ENCODE data around the gene CFAP126. TPM values are rescaled to one million over a fixed set of nuclear protein-coding genes. Genes with fewer than 3 reads are reported as not detected.

The CFAP126 gene
- total and polyA plus RNA-seq, 2 of the 13 experiments (the other 11 are each of a cell fraction or from before 2014, with no cell fraction given), result not detected

DNA sequence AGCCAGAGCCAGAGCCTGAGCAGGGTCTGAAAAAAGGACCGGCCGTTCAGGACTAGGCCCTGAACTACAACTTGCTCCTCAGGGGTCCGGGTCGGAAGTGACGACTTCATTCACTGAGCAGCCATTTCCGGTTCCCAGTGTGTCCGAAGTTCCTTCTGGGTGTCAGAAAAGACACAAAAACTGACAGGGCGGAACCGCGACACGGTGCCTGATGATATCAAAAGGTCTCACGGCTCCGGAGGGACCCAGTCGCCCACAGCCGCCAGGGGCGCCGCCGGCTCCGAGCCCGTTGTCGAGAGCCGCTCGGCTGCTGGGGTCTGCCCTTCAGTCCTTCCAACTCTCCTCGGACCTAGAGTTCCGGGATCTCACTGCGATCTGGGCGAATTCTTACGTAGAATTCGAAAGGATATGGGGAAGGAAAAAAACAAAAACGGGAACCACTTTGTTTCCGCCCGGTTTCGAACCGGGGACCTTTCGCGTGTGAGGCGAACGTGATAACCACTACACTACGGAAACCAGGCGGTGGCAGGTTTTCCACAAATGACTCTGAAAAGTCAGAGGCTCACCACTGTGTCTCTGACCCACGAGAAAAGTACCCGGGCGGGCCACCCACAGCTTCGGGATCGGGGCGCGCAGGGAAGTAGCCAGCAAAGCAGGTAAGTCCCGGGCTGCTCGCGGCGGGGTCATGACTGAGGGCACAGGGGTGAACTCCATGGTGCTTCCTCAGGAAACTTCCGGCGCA is 31.8 kb upstream of the CFAP126 start (continued):
- TF ChIP-seq, protein P1, sequence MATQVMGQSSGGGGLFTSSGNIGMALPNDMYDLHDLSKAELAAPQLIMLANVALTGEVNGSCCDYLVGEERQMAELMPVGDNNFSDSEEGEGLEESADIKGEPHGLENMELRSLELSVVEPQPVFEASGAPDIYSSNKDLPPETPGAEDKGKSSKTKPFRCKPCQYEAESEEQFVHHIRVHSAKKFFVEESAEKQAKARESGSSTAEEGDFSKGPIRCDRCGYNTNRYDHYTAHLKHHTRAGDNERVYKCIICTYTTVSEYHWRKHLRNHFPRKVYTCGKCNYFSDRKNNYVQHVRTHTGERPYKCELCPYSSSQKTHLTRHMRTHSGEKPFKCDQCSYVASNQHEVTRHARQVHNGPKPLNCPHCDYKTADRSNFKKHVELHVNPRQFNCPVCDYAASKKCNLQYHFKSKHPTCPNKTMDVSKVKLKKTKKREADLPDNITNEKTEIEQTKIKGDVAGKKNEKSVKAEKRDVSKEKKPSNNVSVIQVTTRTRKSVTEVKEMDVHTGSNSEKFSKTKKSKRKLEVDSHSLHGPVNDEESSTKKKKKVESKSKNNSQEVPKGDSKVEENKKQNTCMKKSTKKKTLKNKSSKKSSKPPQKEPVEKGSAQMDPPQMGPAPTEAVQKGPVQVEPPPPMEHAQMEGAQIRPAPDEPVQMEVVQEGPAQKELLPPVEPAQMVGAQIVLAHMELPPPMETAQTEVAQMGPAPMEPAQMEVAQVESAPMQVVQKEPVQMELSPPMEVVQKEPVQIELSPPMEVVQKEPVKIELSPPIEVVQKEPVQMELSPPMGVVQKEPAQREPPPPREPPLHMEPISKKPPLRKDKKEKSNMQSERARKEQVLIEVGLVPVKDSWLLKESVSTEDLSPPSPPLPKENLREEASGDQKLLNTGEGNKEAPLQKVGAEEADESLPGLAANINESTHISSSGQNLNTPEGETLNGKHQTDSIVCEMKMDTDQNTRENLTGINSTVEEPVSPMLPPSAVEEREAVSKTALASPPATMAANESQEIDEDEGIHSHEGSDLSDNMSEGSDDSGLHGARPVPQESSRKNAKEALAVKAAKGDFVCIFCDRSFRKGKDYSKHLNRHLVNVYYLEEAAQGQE (IDR thresholded peaks at IDR 0.05; ENCODE audit: borderline replicate concordance in 1 of 2, low read depth in 1 of 2, low read length in 2 of 2), result peak in 1 of 2 experiments; percentile 13; a peak in 1 of 4 replicates
- TF ChIP-seq RARA (CRISPR knock-in tag; IDR thresholded peaks at IDR 0.05), result peak; percentile 31; the same call in 1 of the 2 replicates
- peak; percentile 94 for TF ChIP-seq ZNF136 (CRISPR knock-in tag; IDR thresholded peaks at IDR 0.05; ENCODE audit: low read depth)
- TF ChIP-seq DR1 (CRISPR knock-in tag; IDR thresholded peaks at IDR 0.05), result 0 out of 2 replicates have a peak, but pooled peaks have one; percentile 15
- no peak for TF ChIP-seq SMARCC2 (IDR thresholded peaks at IDR 0.05)
- no peak for TF ChIP-seq CHD2 (IDR thresholded peaks at IDR 0.05; ENCODE audit: low read depth, low read length)
- TF ChIP-seq TARDBP (CRISPR knock-in tag; IDR thresholded peaks at IDR 0.05), result 0 out of 2 replicates have a peak, but pooled peaks have one; percentile 46
- TF ChIP-seq, protein P2, sequence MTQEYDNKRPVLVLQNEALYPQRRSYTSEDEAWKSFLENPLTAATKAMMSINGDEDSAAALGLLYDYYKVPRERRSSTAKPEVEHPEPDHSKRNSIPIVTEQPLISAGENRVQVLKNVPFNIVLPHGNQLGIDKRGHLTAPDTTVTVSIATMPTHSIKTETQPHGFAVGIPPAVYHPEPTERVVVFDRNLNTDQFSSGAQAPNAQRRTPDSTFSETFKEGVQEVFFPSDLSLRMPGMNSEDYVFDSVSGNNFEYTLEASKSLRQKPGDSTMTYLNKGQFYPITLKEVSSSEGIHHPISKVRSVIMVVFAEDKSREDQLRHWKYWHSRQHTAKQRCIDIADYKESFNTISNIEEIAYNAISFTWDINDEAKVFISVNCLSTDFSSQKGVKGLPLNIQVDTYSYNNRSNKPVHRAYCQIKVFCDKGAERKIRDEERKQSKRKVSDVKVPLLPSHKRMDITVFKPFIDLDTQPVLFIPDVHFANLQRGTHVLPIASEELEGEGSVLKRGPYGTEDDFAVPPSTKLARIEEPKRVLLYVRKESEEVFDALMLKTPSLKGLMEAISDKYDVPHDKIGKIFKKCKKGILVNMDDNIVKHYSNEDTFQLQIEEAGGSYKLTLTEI (CRISPR knock-in tag; conservative IDR thresholded peaks at IDR 0.05), result no peak
- no peak for TF ChIP-seq ZC3H4 (CRISPR knock-in tag; IDR thresholded peaks at IDR 0.05; ENCODE audit: borderline replicate concordance)
- TF ChIP-seq ZNF460 (CRISPR knock-in tag; IDR thresholded peaks at IDR 0.05; ENCODE audit: borderline replicate concordance), result no peak; the same call in 1 of the 2 replicates
- TF ChIP-seq SRF (IDR thresholded peaks at IDR 0.05; ENCODE audit: low read depth, low read length), result no peak
- TF ChIP-seq ZNF589 (CRISPR knock-in tag; conservative IDR thresholded peaks at IDR 0.05), result peak; percentile 76; the same call in 1 of the 2 replicates
- TF ChIP-seq ZKSCAN8 (CRISPR knock-in tag; IDR thresholded peaks at IDR 0.05; ENCODE audit: borderline replicate concordance), result no peak; the same call in 1 of the 2 replicates
- TF ChIP-seq SNRNP70 (IDR thresholded peaks at IDR 0.05; ENCODE audit: low read depth, low read length), result no peak
- no peak for TF ChIP-seq ZNF841 (CRISPR knock-in tag; IDR thresholded peaks at IDR 0.05; ENCODE audit: borderline replicate concordance)
- TF ChIP-seq ZBTB8A (CRISPR knock-in tag; IDR thresholded peaks at IDR 0.05; ENCODE audit: borderline replicate concordance, low read depth), result peak; percentile 87; the same call in 1 of the 2 replicates
- TF ChIP-seq ZNF20 (CRISPR knock-in tag; IDR thresholded peaks at IDR 0.05), result 0 out of 2 replicates have a peak, but pooled peaks have one; percentile 66
- 0 out of 2 replicates have a peak, but pooled peaks have one; percentile 25 for TF ChIP-seq TMF1 (CRISPR knock-in tag; IDR thresholded peaks at IDR 0.05; ENCODE audit: low read depth)
- no peak for TF ChIP-seq CC2D1A (CRISPR knock-in tag; IDR thresholded peaks at IDR 0.05)
- peak; percentile 82 for TF ChIP-seq ZNF781 (CRISPR knock-in tag; IDR thresholded peaks at IDR 0.05; ENCODE audit: borderline replicate concordance, not compliant biosample characterization)
- TF ChIP-seq, protein P3, sequence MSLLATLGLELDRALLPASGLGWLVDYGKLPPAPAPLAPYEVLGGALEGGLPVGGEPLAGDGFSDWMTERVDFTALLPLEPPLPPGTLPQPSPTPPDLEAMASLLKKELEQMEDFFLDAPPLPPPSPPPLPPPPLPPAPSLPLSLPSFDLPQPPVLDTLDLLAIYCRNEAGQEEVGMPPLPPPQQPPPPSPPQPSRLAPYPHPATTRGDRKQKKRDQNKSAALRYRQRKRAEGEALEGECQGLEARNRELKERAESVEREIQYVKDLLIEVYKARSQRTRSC (CRISPR knock-in tag; IDR thresholded peaks at IDR 0.05; ENCODE audit: low read depth), result 0 out of 2 replicates have a peak, but pooled peaks have one; percentile 67
- no peak for TF ChIP-seq FOSL1 (CRISPR knock-in tag; IDR thresholded peaks at IDR 0.05; ENCODE audit: borderline replicate concordance)

Measured in HepG2 (cell line).